HCT116 (cell line): ENCODE measurements around the gene SEC14L1. TPM values are rescaled to one million over a fixed set of nuclear protein-coding genes. Genes with fewer than 3 reads are reported as not detected.

Experiments
- ATAC-seq: fragments of 200-7000 bp; cut with Tn5 transposase; 2 replicates; pipeline ENCODE4 v1.9.1; 2020; ENCODE audit warnings: mild to moderate bottlenecking, moderate library complexity
- BruUV-seq: library from RNA; stranded (reverse); fragments of 400-500 nt; replicated peaks from 2 replicates; lab custom pipeline; 2021; lab: Mats Ljungman, UMichigan
- CTCF ChIA-PET: fragments of 300-600 bp; sonication (Branson Sonifier 250); formaldehyde crosslinking; loops from one replicate; lab custom pipeline; 2021; ENCODE audit warnings: antibody characterized with exemption; lab: Charles Lee
- POLR2A ChIA-PET: fragments of 300-600, 350-600 bp; sonication (Branson Sonifier 250); formaldehyde crosslinking; loops from one replicate; lab custom pipeline; 2021; ENCODE audit warnings: antibody characterized with exemption; lab: Charles Lee
- RAD21 ChIA-PET, 2 experiments: fragments of 300-600 bp; sonication (Branson Sonifier 250); formaldehyde crosslinking; loops; one replicate each; lab custom pipeline; 2023; ENCODE audit warnings: low total read pairs in 2 of 2; ENCODE audit not compliant: uncharacterized antibody in 2 of 2, unreplicated experiment in 2 of 2, low non-redundant PET in 1 of 2; lab: Charles Lee
- DNase-seq: peaks from one replicate; pipeline ENCODE4 v3.0.0-alpha.2; 2010; ENCODE audit warnings: low read depth, low spot score
- H2AFZ ChIP-seq: fragments of 200-600 bp; shearing (Covaris generic), sonication (generic); 2 replicates; pipeline ENCODE4 v1.6.1; 2017; ENCODE audit warnings: low read depth, mixed run types, mixed read lengths, antibody characterized with exemption, low read length; ENCODE audit not compliant: poor library complexity, severe bottlenecking
- H3K27ac ChIP-seq: 2 replicates; pipeline ENCODE4 v1.5.1; 2012; ENCODE audit warnings: low read depth, low read length
- H3K27me3 ChIP-seq: fragments of 200-600 bp; sonication (generic); 2 replicates; pipeline ENCODE4 v1.6.1; 2016; ENCODE audit warnings: mixed run types, low read length, mixed read lengths; ENCODE audit not compliant: insufficient read depth
- H3K36me3 ChIP-seq, 2 experiments: fragments of 200-500 bp in 1 of 2; fragments of 200-600 bp in 1 of 2; sonication (Bioruptor generic) in 1 of 2; sonication (generic) in 1 of 2; 2 replicates each; pipeline versions ENCODE4 v1.5.1 to v1.6.1; 2014 to 2016; ENCODE audit warnings: low read length in 2 of 2, inconsistent platforms in 1 of 2, mixed read lengths in 1 of 2, mixed run types in 1 of 2; ENCODE audit not compliant: insufficient read depth in 2 of 2, control insufficient read depth in 1 of 2
- H3K4me1 ChIP-seq, 2 experiments: fragments of 200-600 bp in 1 of 2; sonication (generic) in 1 of 2; 2 replicates each; pipeline versions ENCODE4 v1.5.1 to v1.6.1; 2012 to 2017; ENCODE audit warnings: low read length in 2 of 2, inconsistent platforms in 1 of 2, mild to moderate bottlenecking in 1 of 2, mixed read lengths in 1 of 2, mixed run types in 1 of 2, moderate library complexity in 1 of 2; ENCODE audit not compliant: insufficient read depth in 2 of 2, control insufficient read depth in 1 of 2
- H3K4me2 ChIP-seq: fragments of 200-600 bp; sonication (generic); 2 replicates; pipeline ENCODE4 v1.6.1; 2017; ENCODE audit warnings: mixed run types, low read length, mixed read lengths
- H3K4me3 ChIP-seq, 2 experiments: fragments of 200-600 bp in 1 of 2; sonication (generic) in 1 of 2; replicated peaks in 1 of 2; 2 replicates each; pipeline ENCODE4 v1.5.1; 2011 to 2016; ENCODE audit warnings: low read length in 2 of 2, control low read depth in 1 of 2, low read depth in 1 of 2, mild to moderate bottlenecking in 1 of 2, mixed read lengths in 1 of 2, mixed run types in 1 of 2
- H3K79me2 ChIP-seq: fragments of 200-600 bp; sonication (generic); 2 replicates; pipeline ENCODE4 v1.6.1; 2017; ENCODE audit warnings: mild to moderate bottlenecking, mixed run types, low read length, moderate library complexity, mixed read lengths; ENCODE audit not compliant: insufficient read depth
- H3K9ac ChIP-seq: fragments of 200-600 bp; sonication (generic); 2 replicates; pipeline ENCODE4 v1.6.1; 2016; ENCODE audit warnings: low read length, mixed read lengths
- H3K9me2 ChIP-seq: fragments of 200-600 bp; sonication (generic), shearing (Covaris generic); 2 replicates; pipeline ENCODE4 v1.6.1; 2017; ENCODE audit warnings: mixed run types, mild to moderate bottlenecking, moderate library complexity; ENCODE audit not compliant: insufficient read depth
- H3K9me3 ChIP-seq, 2 experiments: fragments of 200-500 bp in 1 of 2; fragments of 200-600 bp in 1 of 2; sonication (Bioruptor generic) in 1 of 2; sonication (generic) in 1 of 2; 2 replicates each; pipeline ENCODE4 v1.6.1; 2014 to 2017; ENCODE audit warnings: low read length in 2 of 2, mixed read lengths in 2 of 2, inconsistent platforms in 1 of 2, low read depth in 1 of 2, mild to moderate bottlenecking in 1 of 2, mixed run types in 1 of 2, moderate library complexity in 1 of 2; ENCODE audit not compliant: control insufficient read depth in 1 of 2, insufficient read depth in 1 of 2
- H4K20me1 ChIP-seq: fragments of 200-600 bp; sonication (generic), shearing (Covaris generic); 2 replicates; pipeline ENCODE4 v1.6.1; 2017; ENCODE audit warnings: mixed run types, mild to moderate bottlenecking, moderate library complexity; ENCODE audit not compliant: insufficient read depth
- CEBPB ChIP-seq: IDR thresholded peaks from 2 replicates; pipeline ENCODE4 v1.6.1; 2012; ENCODE audit warnings: low read depth
- ELF1 ChIP-seq: IDR thresholded peaks from 2 replicates; pipeline ENCODE4 v1.6.1; 2012; ENCODE audit warnings: low read depth, borderline replicate concordance
- EZH2 ChIP-seq: fragments of 200-600 bp; sonication (generic); IDR thresholded peaks from 2 replicates; pipeline ENCODE4 v1.6.1; 2017; ENCODE audit warnings: antibody characterized with exemption, mixed run types
- EZH2phosphoT487 ChIP-seq: fragments of 200-600 bp; IDR thresholded peaks from 2 replicates; pipeline ENCODE4 v1.6.1; 2018; ENCODE audit warnings: antibody characterized with exemption, borderline replicate concordance
- FOSL1 ChIP-seq: IDR thresholded peaks from 2 replicates; pipeline ENCODE4 v1.6.1; 2012; ENCODE audit warnings: low read depth
- JUND ChIP-seq: IDR thresholded peaks from 2 replicates; pipeline ENCODE4 v1.6.1; 2012
- POLR2AphosphoS5 ChIP-seq: IDR thresholded peaks from 2 replicates; pipeline ENCODE4 v1.6.1; 2011; ENCODE audit warnings: mild to moderate bottlenecking, low read depth, low read length, moderate library complexity
- RAD21 ChIP-seq: IDR thresholded peaks from 2 replicates; pipeline ENCODE4 v1.6.1; 2012; ENCODE audit warnings: low read depth, mild to moderate bottlenecking
- SIN3A ChIP-seq: IDR thresholded peaks from 2 replicates; pipeline ENCODE4 v1.6.1; 2012; ENCODE audit warnings: low read depth
- SP1 ChIP-seq: IDR thresholded peaks from 2 replicates; pipeline ENCODE4 v1.6.1; 2012; ENCODE audit warnings: low read depth
- SRF ChIP-seq: IDR thresholded peaks from 2 replicates; pipeline ENCODE4 v1.6.1; 2012; ENCODE audit warnings: low read depth
- TCF7L2 ChIP-seq: IDR thresholded peaks from 2 replicates; pipeline ENCODE4 v1.7.0; 2011; ENCODE audit warnings: borderline replicate concordance, inconsistent platforms; ENCODE audit not compliant: insufficient read depth, insufficient read length; ENCODE audit errors: extremely low read depth
- YY1 ChIP-seq: IDR thresholded peaks from 2 replicates; pipeline ENCODE4 v1.6.1; 2011; ENCODE audit warnings: low read length, low read depth, moderate library complexity, mild to moderate bottlenecking; ENCODE audit not compliant: insufficient replicate concordance; ENCODE audit errors: extremely low read depth
- intact Hi-C: fragments of 100-400 bp; cut with micrococcal nuclease; formaldehyde crosslinking; loops from 2 replicates; pipeline ENCODE4 v1.10.0; 2022
- total RNA-seq: library from RNA; stranded (reverse); gene quantifications from one replicate; pipeline ENCODE4 v1.2.1, GENCODE V29; 2021; ENCODE audit not compliant: unreplicated experiment
- TF ChIP-seq, protein P1 (sequence below): IDR thresholded peaks from 2 replicates; pipeline ENCODE4 v1.6.1; 2012; ENCODE audit warnings: low read depth
- TF ChIP-seq, protein P2 (sequence below): IDR thresholded peaks from 2 replicates; pipeline ENCODE4 v1.6.1; 2012
- TF ChIP-seq, protein P3 (sequence below): IDR thresholded peaks from 2 replicates; pipeline ENCODE4 v1.6.1; 2012
- TF ChIP-seq, protein P4 (sequence below), 3 experiments: fragments of 200-600 bp in 1 of 3; sonication (generic) in 1 of 3; IDR thresholded peaks in 2 of 3; conservative IDR thresholded peaks in 1 of 3; 2 replicates each; pipeline ENCODE4 v1.5.1; 2012 to 2017; ENCODE audit warnings: low read depth in 2 of 3, low read length in 2 of 3, antibody characterized with exemption in 1 of 3, borderline replicate concordance in 1 of 3, control low read depth in 1 of 3, mild to moderate bottlenecking in 1 of 3, mixed read lengths in 1 of 3, mixed run types in 1 of 3, moderate library complexity in 1 of 3; ENCODE audit not compliant: insufficient read depth in 1 of 3
- TF ChIP-seq, protein P5 (sequence below): IDR thresholded peaks from 2 replicates; pipeline ENCODE4 v1.6.1; 2011; ENCODE audit warnings: mild to moderate bottlenecking, low read length, moderate library complexity; ENCODE audit not compliant: insufficient replicate concordance; ENCODE audit errors: extremely low read depth

SEC14L1 gene
- total RNA-seq, 1 experiment from 2014 or later = 59.7 TPM

DNA sequence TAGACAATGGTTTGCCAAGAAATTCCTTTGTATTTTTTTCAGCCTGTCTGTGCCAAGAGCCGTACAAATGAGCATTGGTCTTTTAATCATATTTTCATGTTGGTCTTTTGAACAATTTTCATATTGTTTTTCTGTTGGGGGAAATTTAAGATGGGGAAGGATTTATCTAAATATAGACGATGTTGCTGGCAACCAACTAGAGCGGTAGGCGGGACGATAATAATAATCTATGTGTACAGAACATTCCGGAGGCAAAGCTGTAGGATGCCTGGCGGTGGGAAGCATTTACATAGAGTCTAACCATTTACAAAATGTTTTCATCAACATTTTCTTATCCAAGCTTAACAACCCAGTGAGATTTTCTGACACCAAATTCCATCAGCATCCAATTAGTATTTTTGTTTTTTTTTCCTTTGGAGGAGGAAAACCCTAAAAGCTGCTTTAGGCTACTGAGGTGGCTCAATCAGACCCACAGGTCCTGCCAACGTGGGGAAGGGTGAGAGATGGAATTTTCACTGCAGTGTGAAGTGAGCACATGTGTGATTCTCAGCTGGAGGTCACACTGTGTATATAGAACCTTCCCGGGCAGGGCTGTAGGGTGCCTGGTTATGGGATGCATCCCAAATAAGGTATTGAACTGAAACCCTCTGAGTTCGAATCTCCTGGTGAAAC is 11.7 kb upstream of the SEC14L1 start:
- ATAC-seq (no peak), DNase-seq (no peak)
- H3K9ac ChIP-seq = peak overlapping the region; percentile 10; the same call in 1 of the 2 replicates
- no peaks in the 10 kb centered on the region for H3K9me2 ChIP-seq
- RAD21 ChIA-PET = no interaction called here
- H3K27ac ChIP-seq = no peak overlapping the region
- POLR2A ChIA-PET = interaction anchor here (1.3 kb wide), 1 partner anchor 11 kb away, joined by 4 read pairs; the partner anchor contains the start of gene SEC14L1
- CTCF ChIA-PET = interaction anchor here (1.2 kb wide), 1 partner anchor 12 kb away, joined by 5 read pairs; the partner anchor contains the start of gene SEC14L1
- TF ChIP-seq CEBPB (no peak), FOSL1 (no peak), ELF1 (no peak), TCF7L2 (no peak), JUND (no peak), SP1 (no peak), EZH2 (no peak), RAD21 (no peak), SIN3A (no peak), EZH2phosphoT487 (no peak), POLR2AphosphoS5 (no peak), SRF (no peak), YY1 (no peak)
- TF ChIP-seq, protein P1, sequence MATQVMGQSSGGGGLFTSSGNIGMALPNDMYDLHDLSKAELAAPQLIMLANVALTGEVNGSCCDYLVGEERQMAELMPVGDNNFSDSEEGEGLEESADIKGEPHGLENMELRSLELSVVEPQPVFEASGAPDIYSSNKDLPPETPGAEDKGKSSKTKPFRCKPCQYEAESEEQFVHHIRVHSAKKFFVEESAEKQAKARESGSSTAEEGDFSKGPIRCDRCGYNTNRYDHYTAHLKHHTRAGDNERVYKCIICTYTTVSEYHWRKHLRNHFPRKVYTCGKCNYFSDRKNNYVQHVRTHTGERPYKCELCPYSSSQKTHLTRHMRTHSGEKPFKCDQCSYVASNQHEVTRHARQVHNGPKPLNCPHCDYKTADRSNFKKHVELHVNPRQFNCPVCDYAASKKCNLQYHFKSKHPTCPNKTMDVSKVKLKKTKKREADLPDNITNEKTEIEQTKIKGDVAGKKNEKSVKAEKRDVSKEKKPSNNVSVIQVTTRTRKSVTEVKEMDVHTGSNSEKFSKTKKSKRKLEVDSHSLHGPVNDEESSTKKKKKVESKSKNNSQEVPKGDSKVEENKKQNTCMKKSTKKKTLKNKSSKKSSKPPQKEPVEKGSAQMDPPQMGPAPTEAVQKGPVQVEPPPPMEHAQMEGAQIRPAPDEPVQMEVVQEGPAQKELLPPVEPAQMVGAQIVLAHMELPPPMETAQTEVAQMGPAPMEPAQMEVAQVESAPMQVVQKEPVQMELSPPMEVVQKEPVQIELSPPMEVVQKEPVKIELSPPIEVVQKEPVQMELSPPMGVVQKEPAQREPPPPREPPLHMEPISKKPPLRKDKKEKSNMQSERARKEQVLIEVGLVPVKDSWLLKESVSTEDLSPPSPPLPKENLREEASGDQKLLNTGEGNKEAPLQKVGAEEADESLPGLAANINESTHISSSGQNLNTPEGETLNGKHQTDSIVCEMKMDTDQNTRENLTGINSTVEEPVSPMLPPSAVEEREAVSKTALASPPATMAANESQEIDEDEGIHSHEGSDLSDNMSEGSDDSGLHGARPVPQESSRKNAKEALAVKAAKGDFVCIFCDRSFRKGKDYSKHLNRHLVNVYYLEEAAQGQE = no peak
- TF ChIP-seq, protein P2, sequence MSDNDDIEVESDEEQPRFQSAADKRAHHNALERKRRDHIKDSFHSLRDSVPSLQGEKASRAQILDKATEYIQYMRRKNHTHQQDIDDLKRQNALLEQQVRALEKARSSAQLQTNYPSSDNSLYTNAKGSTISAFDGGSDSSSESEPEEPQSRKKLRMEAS = no peak
- TF ChIP-seq, protein P3, sequence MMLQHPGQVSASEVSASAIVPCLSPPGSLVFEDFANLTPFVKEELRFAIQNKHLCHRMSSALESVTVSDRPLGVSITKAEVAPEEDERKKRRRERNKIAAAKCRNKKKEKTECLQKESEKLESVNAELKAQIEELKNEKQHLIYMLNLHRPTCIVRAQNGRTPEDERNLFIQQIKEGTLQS = no peak
- TF ChIP-seq, protein P4, sequence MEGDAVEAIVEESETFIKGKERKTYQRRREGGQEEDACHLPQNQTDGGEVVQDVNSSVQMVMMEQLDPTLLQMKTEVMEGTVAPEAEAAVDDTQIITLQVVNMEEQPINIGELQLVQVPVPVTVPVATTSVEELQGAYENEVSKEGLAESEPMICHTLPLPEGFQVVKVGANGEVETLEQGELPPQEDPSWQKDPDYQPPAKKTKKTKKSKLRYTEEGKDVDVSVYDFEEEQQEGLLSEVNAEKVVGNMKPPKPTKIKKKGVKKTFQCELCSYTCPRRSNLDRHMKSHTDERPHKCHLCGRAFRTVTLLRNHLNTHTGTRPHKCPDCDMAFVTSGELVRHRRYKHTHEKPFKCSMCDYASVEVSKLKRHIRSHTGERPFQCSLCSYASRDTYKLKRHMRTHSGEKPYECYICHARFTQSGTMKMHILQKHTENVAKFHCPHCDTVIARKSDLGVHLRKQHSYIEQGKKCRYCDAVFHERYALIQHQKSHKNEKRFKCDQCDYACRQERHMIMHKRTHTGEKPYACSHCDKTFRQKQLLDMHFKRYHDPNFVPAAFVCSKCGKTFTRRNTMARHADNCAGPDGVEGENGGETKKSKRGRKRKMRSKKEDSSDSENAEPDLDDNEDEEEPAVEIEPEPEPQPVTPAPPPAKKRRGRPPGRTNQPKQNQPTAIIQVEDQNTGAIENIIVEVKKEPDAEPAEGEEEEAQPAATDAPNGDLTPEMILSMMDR (IDR thresholded peaks at IDR 0.05 in 2 of 3, conservative IDR thresholded peaks at IDR 0.05 in 1 of 3; ENCODE audit: borderline replicate concordance in 1 of 3, insufficient read depth in 1 of 3, low read depth in 2 of 3, low read length in 2 of 3) = no peak
- TF ChIP-seq, protein P5, sequence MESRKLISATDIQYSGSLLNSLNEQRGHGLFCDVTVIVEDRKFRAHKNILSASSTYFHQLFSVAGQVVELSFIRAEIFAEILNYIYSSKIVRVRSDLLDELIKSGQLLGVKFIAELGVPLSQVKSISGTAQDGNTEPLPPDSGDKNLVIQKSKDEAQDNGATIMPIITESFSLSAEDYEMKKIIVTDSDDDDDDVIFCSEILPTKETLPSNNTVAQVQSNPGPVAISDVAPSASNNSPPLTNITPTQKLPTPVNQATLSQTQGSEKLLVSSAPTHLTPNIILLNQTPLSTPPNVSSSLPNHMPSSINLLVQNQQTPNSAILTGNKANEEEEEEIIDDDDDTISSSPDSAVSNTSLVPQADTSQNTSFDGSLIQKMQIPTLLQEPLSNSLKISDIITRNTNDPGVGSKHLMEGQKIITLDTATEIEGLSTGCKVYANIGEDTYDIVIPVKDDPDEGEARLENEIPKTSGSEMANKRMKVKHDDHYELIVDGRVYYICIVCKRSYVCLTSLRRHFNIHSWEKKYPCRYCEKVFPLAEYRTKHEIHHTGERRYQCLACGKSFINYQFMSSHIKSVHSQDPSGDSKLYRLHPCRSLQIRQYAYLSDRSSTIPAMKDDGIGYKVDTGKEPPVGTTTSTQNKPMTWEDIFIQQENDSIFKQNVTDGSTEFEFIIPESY = no peak
- no peak overlapping the region for H3K4me2 ChIP-seq
- H2AFZ ChIP-seq = no peak overlapping the region
- intact Hi-C loops = no loop called here
- no peaks in the 10 kb centered on the region for H3K36me3 ChIP-seq
- no peaks in the 10 kb centered on the region for H3K9me3 ChIP-seq
- BruUV-seq = no TSS peak
- peaks cover 39 to 67% of the 10 kb centered on the region in 2 experiments for H3K4me1 ChIP-seq
- no peaks in the 10 kb centered on the region for H4K20me1 ChIP-seq
- no peaks in the 10 kb centered on the region for H3K27me3 ChIP-seq
- peaks cover 5% of the 10 kb centered on the region for H3K79me2 ChIP-seq
- H3K4me3 ChIP-seq = no peak overlapping the region
